Measurements from ENCODE around the gene PTPRB. TPM values are rescaled to one million over a fixed set of nuclear protein-coding genes. Genes with fewer than 3 reads are reported as not detected.

PTPRB gene
- total RNA-seq, 2 donors from 2014 or later, result 11.2 to 20.3 TPM

DNA sequence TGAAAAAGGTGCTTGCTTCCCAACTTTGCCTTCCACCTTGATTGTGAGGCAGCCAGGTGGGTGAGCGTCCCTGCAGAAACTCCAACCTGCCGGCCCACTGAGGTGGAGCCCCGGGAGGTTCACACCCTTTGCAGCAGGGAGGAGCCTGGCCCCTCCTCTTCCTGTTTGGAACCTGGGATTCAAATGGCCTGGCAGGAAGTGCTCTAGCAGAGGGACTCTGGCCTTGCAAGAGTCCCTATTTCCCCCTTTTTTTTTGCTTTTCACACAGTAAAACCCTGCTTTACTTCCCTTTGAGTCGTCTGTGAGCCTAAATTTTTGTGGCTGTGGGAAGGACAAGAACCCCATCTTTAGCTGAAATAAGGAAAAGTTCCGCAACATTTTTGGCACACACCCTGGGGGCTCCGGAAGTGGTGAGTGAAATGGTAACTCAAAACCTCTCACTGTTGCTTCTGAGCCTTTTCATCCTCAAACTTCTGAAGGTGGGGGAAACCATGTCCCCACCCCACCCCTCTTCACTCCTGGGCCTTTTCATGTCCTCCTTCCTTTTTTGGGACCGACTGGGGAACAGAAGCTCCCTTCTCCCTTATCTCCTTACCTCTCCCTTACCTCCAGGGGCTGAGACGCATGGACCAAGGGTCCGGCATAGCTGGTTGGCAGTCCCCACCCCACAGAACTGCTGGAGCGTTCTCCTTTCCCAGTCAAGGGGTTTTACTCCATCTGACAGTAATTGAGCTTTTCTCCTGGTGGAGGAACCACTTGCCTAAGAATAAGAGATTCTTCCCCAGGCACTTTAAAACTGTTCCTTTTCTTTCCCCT is 169.1 kb downstream of the PTPRB start:
- no peak overlapping the region for H3K4me3 ChIP-seq
- no peaks in the 10 kb centered on the region for H3K27me3 ChIP-seq (replicated peaks; ENCODE audit: insufficient read depth)
- 79% methylated on average over 10 of the region's 10 CpGs for WGBS
- no peak for DNase-seq (ENCODE audit: low spot score)
- H3K27ac ChIP-seq, result no peak overlapping the region
- no peaks in the 10 kb centered on the region for H3K36me3 ChIP-seq
- TF ChIP-seq POLR2AphosphoS5 (IDR thresholded peaks at IDR 0.05) (no peak), POLR2A (IDR thresholded peaks at IDR 0.05) (no peak)
- TF ChIP-seq, protein P1, sequence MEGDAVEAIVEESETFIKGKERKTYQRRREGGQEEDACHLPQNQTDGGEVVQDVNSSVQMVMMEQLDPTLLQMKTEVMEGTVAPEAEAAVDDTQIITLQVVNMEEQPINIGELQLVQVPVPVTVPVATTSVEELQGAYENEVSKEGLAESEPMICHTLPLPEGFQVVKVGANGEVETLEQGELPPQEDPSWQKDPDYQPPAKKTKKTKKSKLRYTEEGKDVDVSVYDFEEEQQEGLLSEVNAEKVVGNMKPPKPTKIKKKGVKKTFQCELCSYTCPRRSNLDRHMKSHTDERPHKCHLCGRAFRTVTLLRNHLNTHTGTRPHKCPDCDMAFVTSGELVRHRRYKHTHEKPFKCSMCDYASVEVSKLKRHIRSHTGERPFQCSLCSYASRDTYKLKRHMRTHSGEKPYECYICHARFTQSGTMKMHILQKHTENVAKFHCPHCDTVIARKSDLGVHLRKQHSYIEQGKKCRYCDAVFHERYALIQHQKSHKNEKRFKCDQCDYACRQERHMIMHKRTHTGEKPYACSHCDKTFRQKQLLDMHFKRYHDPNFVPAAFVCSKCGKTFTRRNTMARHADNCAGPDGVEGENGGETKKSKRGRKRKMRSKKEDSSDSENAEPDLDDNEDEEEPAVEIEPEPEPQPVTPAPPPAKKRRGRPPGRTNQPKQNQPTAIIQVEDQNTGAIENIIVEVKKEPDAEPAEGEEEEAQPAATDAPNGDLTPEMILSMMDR (IDR thresholded peaks at IDR 0.05), result no peak
- H3K9me3 ChIP-seq, result no peaks in the 10 kb centered on the region
- H3K4me1 ChIP-seq (replicated peaks), result no peaks in the 10 kb centered on the region
- intact Hi-C loops (cut with DNase I), result no loop called here

- WGBS, result 89% methylated on average over 2 of the region's 2 CpGs
- intact Hi-C loops (cut with DNase I), result no loop called here
- H3K4me3 ChIP-seq, result no peak overlapping the region
These were observed 169.8 kb downstream of the PTPRB start for GRCh38 chr12:70467476-70467875.

DNA sequence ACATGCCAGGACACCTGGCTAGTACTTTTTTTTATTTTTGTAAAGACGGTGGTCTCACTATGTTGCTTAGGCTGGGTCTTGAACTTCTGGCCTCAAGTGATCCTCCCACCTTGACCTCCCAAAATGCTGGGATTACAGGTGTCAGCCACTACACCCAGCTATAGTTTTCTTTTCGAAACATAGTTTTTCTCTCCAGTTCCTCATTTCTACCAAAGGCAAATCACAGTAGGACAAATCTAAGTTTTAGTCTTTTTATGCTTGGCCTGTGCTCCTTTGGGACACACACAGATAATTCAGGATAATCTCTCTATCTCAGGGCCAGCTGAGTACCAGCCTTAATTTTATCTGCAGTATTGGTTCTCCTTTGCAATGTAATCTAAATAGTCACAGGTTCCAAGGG is 170.5 kb downstream of the PTPRB start:
- no peaks in the 10 kb centered on the region for H3K27me3 ChIP-seq (replicated peaks; ENCODE audit: insufficient read depth)
- TF ChIP-seq POLR2AphosphoS5 (IDR thresholded peaks at IDR 0.05) (no peak), POLR2A (IDR thresholded peaks at IDR 0.05) (no peak)
- TF ChIP-seq, protein P1 (IDR thresholded peaks at IDR 0.05), result no peak

More at GRCh38 chr12:70467476-70467875, 169.8 kb downstream of the PTPRB start:
- no peak for TF ChIP-seq POLR2AphosphoS5 (IDR thresholded peaks at IDR 0.05)
- TF ChIP-seq POLR2A (IDR thresholded peaks at IDR 0.05), result no peak
- TF ChIP-seq, protein P1 (IDR thresholded peaks at IDR 0.05), result no peak
- H3K9me3 ChIP-seq, result no peaks in the 10 kb centered on the region
- DNase-seq (ENCODE audit: low spot score), result no peak
- H3K27ac ChIP-seq, result no peak overlapping the region
- no peaks in the 10 kb centered on the region for H3K36me3 ChIP-seq
- H3K27me3 ChIP-seq (replicated peaks; ENCODE audit: insufficient read depth), result no peaks in the 10 kb centered on the region
- no peaks in the 10 kb centered on the region for H3K4me1 ChIP-seq (replicated peaks)

More for the DNA sequence above, 170.5 kb downstream of the PTPRB start:
- 91% methylated on average over 2 of the region's 2 CpGs for WGBS
- Histone ChIP-seq H3K4me3 (no peak overlapping the region), H3K36me3 (no peaks in the 10 kb centered on the region), H3K4me1 (replicated peaks) (no peaks in the 10 kb centered on the region), H3K9me3 (no peaks in the 10 kb centered on the region), H3K27ac (no peak overlapping the region)
- intact Hi-C loops (cut with DNase I), result no loop called here
- no peak for DNase-seq (ENCODE audit: low spot score)
